HL-60 (cell line): ENCODE results near the gene SYT9. TPM values are rescaled to one million over a fixed set of nuclear protein-coding genes. Genes with fewer than 3 reads are reported as not detected.
"Not testable (repeated sequence)": the region's sequence is repeated elsewhere in the genome, so short reads cannot be mapped to it uniquely, and the experiment has no call there.

ENCODE experiments used
- DNase-seq, 2 experiments: peaks; one replicate each; pipeline ENCODE4 v3.0.0-alpha.2; 2010 to 2020; ENCODE audit warnings: low read depth in 1 of 2, low spot score in 1 of 2
- H3K27ac ChIP-seq: fragments of 250-450 bp; sonication (Bioruptor Pico); replicated peaks from 2 replicates; pipeline ENCODE4 v1.5.1; 2020; ENCODE audit warnings: mild to moderate bottlenecking, moderate library complexity
- H3K27me3 ChIP-seq: fragments of 250-450 bp; sonication (Bioruptor Pico); 2 replicates; pipeline ENCODE4 v1.5.1; 2021; ENCODE audit warnings: mild to moderate bottlenecking, moderate library complexity; ENCODE audit not compliant: insufficient read depth, poor library complexity, severe bottlenecking
- H3K4me3 ChIP-seq: replicated peaks from 2 replicates; pipeline ENCODE4 v1.5.1; 2011; ENCODE audit warnings: mild to moderate bottlenecking, control low read depth, low read length; ENCODE audit not compliant: insufficient read depth
- microRNA-seq: library from miRNA; unstranded; fragments of <30 nt; microRNA quantifications from one replicate; pipeline ENCODE4, GENCODE V29; 2018
- TF ChIP-seq, protein P1 (sequence below): IDR thresholded peaks from 2 replicates; pipeline ENCODE4 v1.6.1; 2012; ENCODE audit warnings: low read depth; ENCODE audit not compliant: insufficient replicate concordance

SYT9 gene

DNA sequence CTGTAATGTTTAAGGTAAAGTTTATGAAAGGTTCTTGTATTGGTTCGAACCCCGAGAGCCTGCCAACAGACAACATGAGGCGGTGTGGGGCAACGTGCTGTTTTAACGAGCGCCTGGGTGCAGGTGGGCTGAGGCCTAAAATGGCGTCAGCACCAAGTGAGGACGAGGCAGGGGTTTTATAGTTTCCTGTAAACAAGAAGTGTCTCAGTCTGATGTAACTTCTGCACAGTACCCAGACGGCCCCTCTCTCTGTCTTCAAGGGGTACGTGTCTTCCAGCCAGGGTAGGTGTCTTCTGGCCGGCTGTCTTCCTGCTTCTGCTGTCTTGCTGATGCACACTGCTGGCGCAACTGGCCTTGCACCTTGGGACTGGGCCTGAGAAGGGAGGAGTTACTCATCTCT lies 264.8 kb downstream of the SYT9 start:
- TF ChIP-seq, protein P1, sequence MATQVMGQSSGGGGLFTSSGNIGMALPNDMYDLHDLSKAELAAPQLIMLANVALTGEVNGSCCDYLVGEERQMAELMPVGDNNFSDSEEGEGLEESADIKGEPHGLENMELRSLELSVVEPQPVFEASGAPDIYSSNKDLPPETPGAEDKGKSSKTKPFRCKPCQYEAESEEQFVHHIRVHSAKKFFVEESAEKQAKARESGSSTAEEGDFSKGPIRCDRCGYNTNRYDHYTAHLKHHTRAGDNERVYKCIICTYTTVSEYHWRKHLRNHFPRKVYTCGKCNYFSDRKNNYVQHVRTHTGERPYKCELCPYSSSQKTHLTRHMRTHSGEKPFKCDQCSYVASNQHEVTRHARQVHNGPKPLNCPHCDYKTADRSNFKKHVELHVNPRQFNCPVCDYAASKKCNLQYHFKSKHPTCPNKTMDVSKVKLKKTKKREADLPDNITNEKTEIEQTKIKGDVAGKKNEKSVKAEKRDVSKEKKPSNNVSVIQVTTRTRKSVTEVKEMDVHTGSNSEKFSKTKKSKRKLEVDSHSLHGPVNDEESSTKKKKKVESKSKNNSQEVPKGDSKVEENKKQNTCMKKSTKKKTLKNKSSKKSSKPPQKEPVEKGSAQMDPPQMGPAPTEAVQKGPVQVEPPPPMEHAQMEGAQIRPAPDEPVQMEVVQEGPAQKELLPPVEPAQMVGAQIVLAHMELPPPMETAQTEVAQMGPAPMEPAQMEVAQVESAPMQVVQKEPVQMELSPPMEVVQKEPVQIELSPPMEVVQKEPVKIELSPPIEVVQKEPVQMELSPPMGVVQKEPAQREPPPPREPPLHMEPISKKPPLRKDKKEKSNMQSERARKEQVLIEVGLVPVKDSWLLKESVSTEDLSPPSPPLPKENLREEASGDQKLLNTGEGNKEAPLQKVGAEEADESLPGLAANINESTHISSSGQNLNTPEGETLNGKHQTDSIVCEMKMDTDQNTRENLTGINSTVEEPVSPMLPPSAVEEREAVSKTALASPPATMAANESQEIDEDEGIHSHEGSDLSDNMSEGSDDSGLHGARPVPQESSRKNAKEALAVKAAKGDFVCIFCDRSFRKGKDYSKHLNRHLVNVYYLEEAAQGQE = no peak
- Histone ChIP-seq H3K27me3 (no peaks in the 10 kb centered on the region), H3K27ac (no peak overlapping the region), H3K4me3 (no peak overlapping the region)
- DNase-seq = no peak

DNA sequence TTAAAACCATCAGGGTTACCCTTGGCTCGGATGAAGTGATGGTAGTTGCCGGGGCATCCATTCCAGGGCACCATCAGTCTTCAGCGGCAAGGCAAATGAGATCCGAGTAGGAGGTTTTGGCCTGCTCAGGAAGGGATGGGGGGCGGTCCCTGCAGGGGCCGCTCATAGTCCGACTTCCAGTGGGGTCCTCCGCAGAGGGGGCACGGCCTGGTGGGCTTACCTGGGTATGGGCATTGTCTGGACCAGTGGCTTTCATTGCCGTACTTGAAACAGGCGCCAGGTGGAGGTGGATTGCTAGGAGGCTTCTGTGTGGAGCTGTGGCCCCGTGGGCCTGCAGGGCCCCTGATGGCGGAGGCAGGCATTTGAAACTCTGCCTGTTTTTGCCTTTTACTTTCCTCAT lies 266.0 kb downstream of the SYT9 start:
- H3K4me3 ChIP-seq, DNase-seq, H3K27me3 ChIP-seq, H3K27ac ChIP-seq: not testable (repeated sequence)

Small RNA genes within 50 kb of the gene (microRNA-seq; reads per million reads assigned to microRNA genes)
- gene MIR302E = not detected
